HCT116 (cell line): Measurements from ENCODE around the gene LTBR.

Experiments
- ATF3 ChIP-seq: IDR thresholded peaks from 2 replicates; pipeline ENCODE4 v1.6.1; 2012
- CTCF ChIP-seq, 3 experiments: fragments of 200-600 bp in 1 of 3; sonication (generic) in 1 of 3; IDR thresholded peaks in 2 of 3; conservative IDR thresholded peaks in 1 of 3; 2 replicates each; pipeline ENCODE4 v1.5.1; 2012 to 2017; ENCODE audit warnings: low read depth in 2 of 3, low read length in 2 of 3, antibody characterized with exemption in 1 of 3, borderline replicate concordance in 1 of 3, control low read depth in 1 of 3, mild to moderate bottlenecking in 1 of 3, mixed read lengths in 1 of 3, mixed run types in 1 of 3, moderate library complexity in 1 of 3; ENCODE audit not compliant: insufficient read depth in 1 of 3
- EZH2 ChIP-seq: fragments of 200-600 bp; sonication (generic); IDR thresholded peaks from 2 replicates; pipeline ENCODE4 v1.6.1; 2017; ENCODE audit warnings: antibody characterized with exemption, mixed run types
- MAX ChIP-seq: IDR thresholded peaks from 2 replicates; pipeline ENCODE4 v1.6.1; 2012
- POLR2A ChIP-seq: IDR thresholded peaks from 2 replicates; pipeline ENCODE4 v1.7.0; 2011; ENCODE audit warnings: borderline replicate concordance; ENCODE audit not compliant: insufficient read depth, insufficient read length; ENCODE audit errors: extremely low read depth
- REST ChIP-seq: IDR thresholded peaks from 2 replicates; pipeline ENCODE4 v1.6.1; 2012; ENCODE audit warnings: low read depth
- SIN3A ChIP-seq: IDR thresholded peaks from 2 replicates; pipeline ENCODE4 v1.6.1; 2012; ENCODE audit warnings: low read depth
- ZNF274 ChIP-seq: fragments of 200-500 bp; sonication (Bioruptor generic); IDR thresholded peaks from 2 replicates; pipeline ENCODE4 v1.6.1; 2014; ENCODE audit warnings: mild to moderate bottlenecking, low read depth, low read length, inconsistent platforms

- no peak for TF ChIP-seq ATF3
- TF ChIP-seq MAX, result no peak
- TF ChIP-seq CTCF (IDR thresholded peaks at IDR 0.05 in 2 of 3, conservative IDR thresholded peaks at IDR 0.05 in 1 of 3; ENCODE audit: borderline replicate concordance in 1 of 3, insufficient read depth in 1 of 3, low read depth in 2 of 3, low read length in 2 of 3), result no peak
- TF ChIP-seq EZH2, result no peak
- TF ChIP-seq REST, result no peak
- TF ChIP-seq POLR2A, result no peak
- no peak for TF ChIP-seq SIN3A
- TF ChIP-seq ZNF274, result no peak
These were observed 980 bp upstream of the LTBR start for GRCh38 chr12:6382982-6383381.
